HL-60 (cell line): ENCODE results near the gene ATP13A3.

Experiments
- CTCF ChIP-seq: IDR thresholded peaks from one replicate; pipeline ENCODE4 v1.5.1; 2011; ENCODE audit warnings: low read length, control low read depth, inconsistent platforms; ENCODE audit not compliant: insufficient read depth
- GABPA ChIP-seq: IDR thresholded peaks from 2 replicates; pipeline ENCODE4 v1.6.1; 2012; ENCODE audit warnings: low read depth
- POLR2AphosphoS5 ChIP-seq: IDR thresholded peaks from 2 replicates; pipeline ENCODE4 v1.6.1; 2012; ENCODE audit warnings: low read depth
- REST ChIP-seq: IDR thresholded peaks from 2 replicates; pipeline ENCODE4 v1.6.1; 2012; ENCODE audit warnings: low read depth; ENCODE audit not compliant: insufficient replicate concordance
- SPI1 ChIP-seq: IDR thresholded peaks from 2 replicates; pipeline ENCODE4 v1.6.1; 2012; ENCODE audit warnings: low read depth, mild to moderate bottlenecking, borderline replicate concordance

GRCh38 chr3:194422188-194422587 lies 64.6 kb downstream of the ATP13A3 start:
- TF ChIP-seq CTCF: no peak
- no peak for TF ChIP-seq GABPA
- no peak for TF ChIP-seq POLR2AphosphoS5
- TF ChIP-seq SPI1: no peak
- TF ChIP-seq REST: no peak
